GM12891 (cell line): ENCODE results near the gene UBE2H.

Experiments used
- POLR2A ChIP-seq: IDR thresholded peaks from 2 replicates; pipeline ENCODE4 v1.6.1; 2011; ENCODE audit warnings: low read depth, low read length, control low read depth
- POLR2AphosphoS5 ChIP-seq: IDR thresholded peaks from 2 replicates; pipeline ENCODE4 v1.6.1; 2011; ENCODE audit warnings: low read depth, low read length, control low read depth
- POU2F2 ChIP-seq: IDR thresholded peaks from 2 replicates; pipeline ENCODE4 v1.6.1; 2011; ENCODE audit warnings: low read depth, mild to moderate bottlenecking, control low read depth, low read length, moderate library complexity
- SPI1 ChIP-seq: IDR thresholded peaks from 2 replicates; pipeline ENCODE4 v1.6.1; 2011; ENCODE audit warnings: low read depth, low read length, control low read depth
- TAF1 ChIP-seq: IDR thresholded peaks from 2 replicates; pipeline ENCODE4 v1.6.1; 2011; ENCODE audit warnings: low read depth, low read length, control low read depth

GRCh38 chr7:129898007-129898406 lies 54.8 kb downstream of the UBE2H start:
- TF ChIP-seq POLR2AphosphoS5 = no peak
- no peak for TF ChIP-seq POLR2A
- TF ChIP-seq TAF1 = no peak
- no peak for TF ChIP-seq SPI1
- no peak for TF ChIP-seq POU2F2
